Activated T-helper 1 cell treated with anti-CD3 and anti-CD28 coated beads, Interleukin-12 subunit alpha, Interleukin-12 subunit beta, Interleukin-2, Interleukin-4 antibody, amounts not matched to agents 30 ng/mL and 10 ng/mL and 1 ng/mL, durations not matched to agents 14 hours and 24 hours and 36 hours (primary cell): ENCODE data around the gene BCL10. TPM values are rescaled to one million over a fixed set of nuclear protein-coding genes. Genes with fewer than 3 reads are reported as not detected.

Experiments used
- DNase-seq: peaks from one replicate; pipeline ENCODE4 v3.0.0; 2021; ENCODE audit warnings: low spot score
- H3K27ac Mint-ChIP-seq: one replicate; pipeline ENCODE4 v1.8.0; 2021; ENCODE audit warnings: mild to moderate bottlenecking, mixed read lengths
- H3K27me3 Mint-ChIP-seq: one replicate; pipeline ENCODE4 v1.8.0; 2022; ENCODE audit warnings: mild to moderate bottlenecking, moderate library complexity, mixed read lengths; ENCODE audit not compliant: insufficient read depth
- H3K36me3 Mint-ChIP-seq: one replicate; pipeline ENCODE4 v1.8.0; 2021; ENCODE audit warnings: low read depth, mixed read lengths
- H3K4me1 Mint-ChIP-seq: one replicate; pipeline ENCODE4 v1.8.0; 2021; ENCODE audit warnings: low read depth, mixed read lengths
- H3K4me3 Mint-ChIP-seq: one replicate; pipeline ENCODE4 v1.8.0; 2021; ENCODE audit warnings: mild to moderate bottlenecking, moderate library complexity, mixed read lengths
- H3K9me3 Mint-ChIP-seq: one replicate; pipeline ENCODE4 v1.8.0; 2021; ENCODE audit warnings: mixed read lengths
- intact Hi-C: fragments of 100-400 bp; cut with micrococcal nuclease; formaldehyde crosslinking; loops from one replicate; pipeline ENCODE4 v1.15.1; 2024
- total RNA-seq: library from RNA; stranded (reverse); gene quantifications from 2 replicates; pipeline ENCODE4 v1.2.3, GENCODE V29; 2022

The BCL10 gene
- total RNA-seq, 1 donor from 2014 or later, result 28.8 TPM

DNA sequence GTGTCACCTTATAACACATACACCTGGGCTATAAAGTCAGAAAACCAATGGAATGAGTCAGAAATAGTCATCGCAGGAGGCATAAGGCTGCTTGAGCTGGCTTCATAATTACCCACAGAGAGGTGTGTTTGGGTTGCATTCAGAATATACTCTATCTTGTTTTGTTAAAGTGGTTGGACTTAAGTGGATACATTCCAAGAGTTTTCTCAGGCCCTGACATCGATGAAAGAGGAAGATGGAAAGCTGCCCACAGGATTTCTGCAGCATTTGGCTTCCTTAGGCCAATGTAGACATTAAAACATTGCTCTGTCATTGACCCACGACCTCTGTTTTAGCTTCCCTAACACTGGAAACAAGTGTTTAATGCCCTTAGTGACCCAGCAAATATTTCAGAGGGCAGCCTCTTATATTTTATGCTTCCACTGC is 18.6 kb upstream of the BCL10 start:
- H3K27me3 Mint-ChIP-seq, result peaks cover 43% of the 10 kb centered on the region
- peaks cover 34% of the 10 kb centered on the region for H3K4me1 Mint-ChIP-seq
- no peak overlapping the region for H3K4me3 Mint-ChIP-seq
- H3K27ac Mint-ChIP-seq, result no peak overlapping the region
- H3K36me3 Mint-ChIP-seq, result peaks cover 2% of the 10 kb centered on the region
- no peak for DNase-seq
- intact Hi-C loops, result loop anchor here (5.0 kb wide), 3 partner anchors 298 to 1102 kb away; partner anchors contain the start of genes MCOLN2, ODF2L and ZNHIT6
- H3K9me3 Mint-ChIP-seq, result no peaks in the 10 kb centered on the region

DNA sequence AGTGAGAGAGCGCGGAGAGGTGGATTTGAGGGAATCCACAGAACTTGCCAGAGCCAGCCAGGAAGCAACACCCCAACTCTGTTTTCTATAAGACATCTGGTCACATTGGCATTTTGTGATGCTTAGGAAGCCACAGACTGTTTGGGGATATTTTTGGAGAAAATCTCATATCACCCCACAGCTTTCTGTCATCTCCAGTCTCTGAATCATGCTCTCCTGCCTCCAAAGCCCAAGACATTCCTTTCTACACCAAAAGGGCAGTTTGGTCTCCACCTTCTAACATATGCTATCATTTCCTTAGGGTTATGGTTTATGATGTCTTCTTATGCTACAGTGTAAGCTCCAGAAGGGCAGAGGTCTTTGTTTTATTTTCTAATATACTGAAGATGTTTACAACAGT is 14.4 kb upstream of the BCL10 start:
- H3K27ac Mint-ChIP-seq, result no peak overlapping the region
- H3K27me3 Mint-ChIP-seq, result peaks cover 47% of the 10 kb centered on the region
- DNase-seq, result no peak
- no peaks in the 10 kb centered on the region for H3K9me3 Mint-ChIP-seq
- peaks cover 12% of the 10 kb centered on the region for H3K4me1 Mint-ChIP-seq
- no peak overlapping the region for H3K4me3 Mint-ChIP-seq
- peaks cover 2% of the 10 kb centered on the region for H3K36me3 Mint-ChIP-seq
- intact Hi-C loops, result no loop called here

DNA sequence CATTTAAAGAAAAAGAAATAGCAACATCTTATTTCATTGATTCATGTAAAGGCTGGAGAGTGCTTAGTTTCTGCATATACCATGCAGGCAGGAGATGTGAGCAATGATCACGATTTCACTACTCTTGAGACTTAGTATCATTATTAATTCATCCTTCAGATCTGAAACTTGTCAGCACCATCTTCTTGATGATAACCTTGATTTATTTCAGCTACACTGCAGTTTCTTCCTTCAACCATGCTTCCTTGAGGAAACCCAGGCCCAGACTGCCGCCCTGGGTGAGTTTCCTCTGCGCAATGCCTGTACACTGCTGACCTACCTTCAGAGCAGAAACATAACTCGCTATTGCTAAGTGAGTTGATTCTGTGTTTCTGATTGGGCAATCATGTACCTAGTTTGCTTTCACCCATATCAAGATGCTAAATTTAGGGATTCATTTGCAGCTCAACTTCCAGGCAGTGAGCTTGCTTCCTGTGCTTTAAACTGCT is 13.5 kb upstream of the BCL10 start:
- Mint-ChIP-seq H3K27ac (no peak overlapping the region), H3K4me1 (peaks cover 9% of the 10 kb centered on the region), H3K27me3 (peaks cover 50% of the 10 kb centered on the region), H3K9me3 (no peaks in the 10 kb centered on the region), H3K36me3 (peaks cover under 1% of the 10 kb centered on the region), H3K4me3 (no peak overlapping the region)
- intact Hi-C loops, result no loop called here
- DNase-seq, result no peak

DNA sequence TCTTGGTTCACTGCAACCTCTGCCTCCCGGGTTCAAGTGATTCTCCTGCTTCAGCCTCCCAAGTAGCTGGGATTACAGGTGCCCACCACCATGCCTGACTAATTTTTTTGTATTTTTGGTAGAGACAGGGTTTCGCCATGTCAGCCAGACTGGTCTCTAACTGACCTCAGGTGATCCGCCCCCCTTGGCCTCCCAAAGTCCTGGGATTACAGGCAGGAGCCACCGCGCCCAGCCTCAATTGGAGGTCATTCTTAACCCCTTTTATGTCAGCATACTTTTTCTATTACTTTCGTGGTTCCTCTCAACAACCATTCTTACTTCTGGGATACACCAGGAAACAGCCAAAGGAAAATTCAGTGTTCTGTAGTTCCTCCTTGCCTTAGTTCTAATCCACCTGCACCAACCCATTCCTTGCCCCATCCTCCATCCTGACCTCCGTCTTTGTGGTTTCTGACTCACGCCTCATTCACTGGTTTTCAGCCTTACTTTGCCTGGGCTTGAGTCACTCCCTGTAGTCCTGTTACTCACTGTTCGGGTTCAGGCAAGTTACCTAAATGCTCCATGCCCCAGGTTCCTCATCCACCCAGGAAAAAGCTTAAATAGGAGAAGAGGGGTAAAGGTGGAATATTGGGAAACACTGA is 12.9 kb upstream of the BCL10 start:
- H3K27ac Mint-ChIP-seq, result no peak overlapping the region
- intact Hi-C loops, result no loop called here
- H3K4me3 Mint-ChIP-seq, result no peak overlapping the region
- no peaks in the 10 kb centered on the region for H3K36me3 Mint-ChIP-seq
- DNase-seq, result no peak
- H3K9me3 Mint-ChIP-seq, result no peaks in the 10 kb centered on the region
- H3K4me1 Mint-ChIP-seq, result peaks cover 6% of the 10 kb centered on the region
- peaks cover 46% of the 10 kb centered on the region for H3K27me3 Mint-ChIP-seq

DNA sequence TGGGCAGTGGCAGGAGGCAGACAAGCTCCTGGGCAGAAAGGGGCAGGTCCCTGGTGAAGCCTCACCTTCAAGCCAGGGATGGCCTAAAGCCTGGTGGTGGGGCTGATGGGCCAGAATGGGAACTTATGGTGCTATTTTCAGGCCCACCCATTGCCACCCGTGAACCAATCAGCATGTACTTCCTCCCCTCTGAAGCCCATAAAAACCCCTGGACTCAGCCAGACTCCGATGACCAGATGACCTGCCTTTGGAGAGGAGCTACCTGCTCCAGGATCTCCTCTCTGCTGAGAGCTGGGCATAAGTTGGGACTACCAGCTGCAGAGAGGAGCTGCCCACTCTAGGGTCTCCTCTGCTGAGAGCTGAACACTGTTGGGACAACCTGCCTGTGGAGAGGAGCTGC is 7.8 kb upstream of the BCL10 start:
- intact Hi-C loops, result no loop called here
- H3K27ac Mint-ChIP-seq, result no peak overlapping the region
- no peak for DNase-seq
- H3K4me3 Mint-ChIP-seq, result no peak overlapping the region
- H3K27me3 Mint-ChIP-seq, result peaks cover 34% of the 10 kb centered on the region
- H3K4me1 Mint-ChIP-seq, result peaks cover 17% of the 10 kb centered on the region
- H3K36me3 Mint-ChIP-seq, result no peaks in the 10 kb centered on the region
- H3K9me3 Mint-ChIP-seq, result no peaks in the 10 kb centered on the region

DNA sequence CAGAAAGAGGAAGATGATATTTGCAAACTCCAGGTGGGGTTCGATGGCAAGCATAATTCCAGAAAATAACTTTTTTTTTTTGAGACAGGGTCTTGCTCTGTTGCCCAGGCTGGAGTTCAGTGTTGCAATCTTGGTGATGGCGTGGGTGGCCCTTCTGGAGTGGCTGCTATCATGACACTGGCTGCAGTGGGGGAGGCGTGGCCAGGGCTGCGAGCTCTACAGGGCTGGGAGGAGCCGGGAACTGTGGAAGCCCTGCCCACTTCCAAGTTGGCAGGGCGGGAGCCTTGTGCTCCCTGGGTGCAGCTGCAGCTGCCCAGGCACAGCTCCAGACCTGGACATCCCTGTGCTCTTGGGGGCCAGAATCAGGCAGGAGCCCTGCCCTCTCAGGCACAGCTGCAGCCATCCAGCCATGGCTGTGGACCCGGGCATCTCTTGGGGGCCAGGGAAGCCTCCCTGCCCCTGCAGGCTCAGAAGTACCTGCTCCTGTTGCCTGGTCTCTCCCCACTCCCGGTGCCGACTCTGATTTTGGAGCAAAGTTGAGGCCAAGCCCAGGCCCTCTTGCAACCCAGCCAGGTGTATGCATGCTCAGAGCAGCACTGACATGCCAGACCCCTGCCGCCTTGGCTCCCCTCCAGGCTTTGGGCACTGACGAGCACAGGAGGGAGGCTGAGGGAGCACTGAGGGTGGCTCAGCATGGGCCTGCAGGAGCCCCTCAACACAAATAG is 7.2 kb upstream of the BCL10 start:
- intact Hi-C loops, result no loop called here
- Mint-ChIP-seq H3K4me1 (peaks cover 22% of the 10 kb centered on the region), H3K27me3 (peaks cover 34% of the 10 kb centered on the region), H3K4me3 (no peak overlapping the region), H3K27ac (no peak overlapping the region), H3K9me3 (no peaks in the 10 kb centered on the region), H3K36me3 (no peaks in the 10 kb centered on the region)
- no peak for DNase-seq

DNA sequence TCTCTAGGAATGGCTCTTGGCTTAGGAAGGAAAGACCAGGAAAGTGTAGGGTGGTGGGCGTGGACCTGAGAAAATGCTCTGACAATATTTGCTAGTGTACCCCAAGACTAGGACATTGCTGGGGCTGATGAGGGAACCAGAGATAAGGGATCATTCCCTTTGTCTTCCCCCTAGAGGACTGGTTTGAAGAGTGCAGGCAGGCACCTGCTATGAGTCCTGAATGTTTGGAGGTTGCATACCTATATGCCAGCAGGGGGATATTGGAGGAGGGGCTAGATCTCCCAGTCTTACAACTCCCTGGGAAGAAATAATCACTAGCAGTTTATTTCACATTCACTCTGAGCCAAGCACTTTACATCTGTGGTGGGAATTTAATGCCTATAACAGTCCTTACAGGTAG is 6.0 kb upstream of the BCL10 start:
- no peaks in the 10 kb centered on the region for H3K9me3 Mint-ChIP-seq
- no peaks in the 10 kb centered on the region for H3K36me3 Mint-ChIP-seq
- intact Hi-C loops, result no loop called here
- DNase-seq, result no peak
- H3K27ac Mint-ChIP-seq, result no peak overlapping the region
- H3K4me3 Mint-ChIP-seq, result no peak overlapping the region
- peaks cover 30% of the 10 kb centered on the region for H3K27me3 Mint-ChIP-seq
- H3K4me1 Mint-ChIP-seq, result peaks cover 29% of the 10 kb centered on the region

DNA sequence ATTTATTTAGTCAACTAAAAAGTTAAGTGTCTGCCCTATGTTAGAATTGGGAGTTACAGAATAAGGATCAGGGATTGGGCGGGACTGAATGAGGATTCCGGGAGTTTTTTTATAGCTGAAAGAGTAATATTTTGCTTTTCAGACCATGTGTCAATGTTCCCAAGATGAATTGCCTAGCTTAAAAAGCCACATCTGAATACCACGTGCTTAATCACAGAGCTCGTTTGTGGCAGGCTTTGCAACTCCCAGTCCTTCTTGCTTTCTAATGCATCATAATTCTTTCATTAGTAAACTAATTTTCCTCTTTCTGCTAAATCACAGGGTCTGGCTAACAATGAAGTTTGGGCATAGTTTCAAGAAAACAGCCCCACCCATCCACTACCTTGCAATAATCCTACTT is 4.2 kb upstream of the BCL10 start:
- peaks cover 25% of the 10 kb centered on the region for H3K27me3 Mint-ChIP-seq
- H3K27ac Mint-ChIP-seq, result no peak overlapping the region

DNA sequence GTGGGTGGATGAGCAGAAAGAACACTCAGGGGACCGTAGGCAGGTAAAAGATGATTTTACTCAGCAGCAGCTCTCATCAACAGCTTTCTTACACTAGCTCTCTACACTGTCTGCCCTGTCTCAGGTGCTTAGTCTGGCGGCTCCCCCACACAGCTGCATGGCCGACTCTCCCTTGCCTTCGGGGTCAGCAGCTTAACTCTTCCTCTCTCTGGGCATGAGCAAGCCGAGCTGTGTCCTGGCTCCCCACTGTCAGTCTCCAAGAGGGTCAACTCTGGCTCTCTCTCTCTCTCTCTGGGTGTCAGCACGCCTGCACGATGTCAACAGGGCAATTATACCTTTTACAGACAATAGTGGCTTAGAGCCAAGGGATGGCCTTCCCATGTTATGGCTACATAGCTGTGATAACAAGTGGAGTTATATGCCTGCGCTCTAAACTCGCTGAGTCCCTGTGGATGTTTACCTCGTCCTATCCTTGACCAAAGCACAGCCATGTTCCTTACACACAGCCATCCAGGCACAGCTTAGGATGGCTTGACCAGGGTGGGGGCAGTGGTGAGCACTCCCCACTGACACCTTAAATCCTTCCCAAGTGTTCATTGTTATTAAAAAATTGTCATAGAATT is 3.1 kb upstream of the BCL10 start:
- Mint-ChIP-seq H3K36me3 (peaks cover 4% of the 10 kb centered on the region), H3K27me3 (peaks cover 22% of the 10 kb centered on the region), H3K27ac (peak overlapping the region; percentile 70), H3K4me1 (peaks cover 45% of the 10 kb centered on the region), H3K9me3 (no peaks in the 10 kb centered on the region), H3K4me3 (peak overlapping the region; percentile 13)
- intact Hi-C loops, result loop anchor here (1.0 to 10.0 kb wide), 7 partner anchors 19 to 1633 kb away; partner anchors contain the start of genes HS2ST1, MCOLN2, ODF2L and SELENOF
- DNase-seq, result no peak

More for the DNA sequence above, 4.2 kb upstream of the BCL10 start:
- peaks cover 34% of the 10 kb centered on the region for H3K4me1 Mint-ChIP-seq
- intact Hi-C loops, result no loop called here
- H3K4me3 Mint-ChIP-seq, result no peak overlapping the region
- no peak for DNase-seq
- H3K9me3 Mint-ChIP-seq, result no peaks in the 10 kb centered on the region
- no peaks in the 10 kb centered on the region for H3K36me3 Mint-ChIP-seq

DNA sequence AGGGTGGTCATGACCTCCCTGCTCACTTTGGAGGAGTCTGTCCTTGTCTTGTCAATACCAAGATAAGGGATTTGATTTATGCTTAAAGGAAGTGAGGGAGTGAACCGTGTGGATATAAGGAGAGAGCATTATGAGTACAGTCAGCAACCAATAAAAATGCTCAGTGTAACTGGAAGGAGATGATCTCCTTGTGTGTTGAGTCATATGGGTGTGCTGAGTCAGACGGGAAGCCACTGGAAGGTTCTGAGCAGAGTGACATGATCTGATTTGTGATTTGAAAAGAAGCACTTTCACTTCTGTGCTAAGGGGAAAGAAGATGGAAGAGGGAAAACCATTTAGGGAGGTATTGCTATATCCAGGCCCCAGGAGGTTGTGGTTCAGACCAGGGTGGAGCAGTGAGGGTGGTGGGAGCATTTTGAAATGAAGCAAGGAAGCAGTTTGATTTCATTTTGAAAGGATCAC is 2.5 kb upstream of the BCL10 start:
- Mint-ChIP-seq H3K4me3 (peak overlapping the region; percentile 13), H3K4me1 (peaks cover 51% of the 10 kb centered on the region), H3K27ac (peak overlapping the region; percentile 70), H3K9me3 (no peaks in the 10 kb centered on the region), H3K27me3 (peaks cover 22% of the 10 kb centered on the region), H3K36me3 (peaks cover 10% of the 10 kb centered on the region)
- peak; percentile 40 for DNase-seq
- intact Hi-C loops, result loop anchor here (1.0 to 10.0 kb wide), 7 partner anchors 19 to 1633 kb away; partner anchors contain the start of genes HS2ST1, MCOLN2, ODF2L and SELENOF

DNA sequence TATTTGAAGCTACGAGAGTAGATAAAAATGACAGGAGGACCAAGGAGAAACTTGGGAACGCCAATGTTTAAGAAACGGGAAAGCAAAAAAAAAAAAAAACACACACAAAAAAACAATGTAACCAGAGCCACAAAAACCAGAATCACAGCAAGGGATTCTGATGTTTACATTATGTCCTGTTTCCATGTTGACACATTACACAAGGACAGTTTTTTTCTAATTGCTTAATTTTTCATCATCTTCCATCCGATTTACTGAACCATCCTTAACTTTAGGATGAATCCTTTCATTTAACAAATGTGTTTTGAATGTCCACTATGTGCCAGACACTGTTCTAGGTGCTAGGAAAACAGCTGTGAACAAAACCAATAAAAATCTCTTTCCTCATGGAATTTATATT is 1.4 kb upstream of the BCL10 start:
- Mint-ChIP-seq H3K27ac (no peak overlapping the region), H3K27me3 (peaks cover 22% of the 10 kb centered on the region), H3K4me1 (peaks cover 62% of the 10 kb centered on the region), H3K4me3 (no peak overlapping the region), H3K9me3 (no peaks in the 10 kb centered on the region), H3K36me3 (peaks cover 20% of the 10 kb centered on the region)
- intact Hi-C loops, result loop anchor here (5.0 to 10.0 kb wide), 6 partner anchors 281 to 1634 kb away; partner anchors contain the start of genes HS2ST1, MCOLN2, ODF2L and SELENOF
- no peak for DNase-seq

DNA sequence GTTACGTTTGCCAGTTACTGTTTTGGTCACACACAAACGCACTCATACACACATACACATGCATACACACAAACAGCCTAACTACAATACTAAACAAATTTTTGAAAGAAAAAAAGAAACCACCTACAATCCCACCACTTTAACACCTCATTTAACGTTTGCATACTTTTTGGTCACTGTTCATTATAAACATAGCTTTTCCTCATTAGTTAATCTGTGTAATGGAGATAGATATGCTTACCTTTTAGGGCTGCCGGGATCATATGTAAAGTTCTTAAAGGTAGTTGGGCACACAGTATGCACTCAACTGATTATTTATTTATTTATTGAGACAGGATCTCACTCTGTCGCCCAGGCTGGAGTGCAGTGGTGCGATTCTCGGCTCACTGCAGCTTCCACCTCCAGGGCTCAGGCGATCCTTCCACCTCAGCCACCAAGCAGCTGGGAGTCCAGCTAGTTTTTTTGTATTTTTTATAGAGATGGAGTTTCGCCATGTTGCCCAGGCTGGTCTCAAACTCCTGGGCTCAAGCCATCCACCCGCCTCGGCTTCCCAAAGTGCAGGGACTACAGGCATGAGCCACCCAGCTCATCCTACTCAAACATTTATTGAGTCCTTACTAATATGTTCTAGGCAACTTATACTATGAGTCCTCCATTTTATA is 677 bp upstream of the BCL10 start:
- Mint-ChIP-seq H3K36me3 (peaks cover 21% of the 10 kb centered on the region), H3K27me3 (peaks cover 18% of the 10 kb centered on the region), H3K27ac (peak overlapping the region; percentile 87), H3K4me1 (peaks cover 63% of the 10 kb centered on the region), H3K4me3 (peak overlapping the region; percentile 88), H3K9me3 (no peaks in the 10 kb centered on the region)
- intact Hi-C loops, result loop anchor here (1.0 to 10.0 kb wide), 16 partner anchors 18 to 1635 kb away; partner anchors contain the start of genes C1orf52, HS2ST1, MCOLN2 and ODF2L
- DNase-seq, result no peak
